Measurements from ENCODE around the gene SYNPR. TPM values are rescaled to one million over a fixed set of nuclear protein-coding genes. Genes with fewer than 3 reads are reported as not detected.

SYNPR gene
- total and polyA plus RNA-seq, 2 donors from 2014 or later = not detected

DNA sequence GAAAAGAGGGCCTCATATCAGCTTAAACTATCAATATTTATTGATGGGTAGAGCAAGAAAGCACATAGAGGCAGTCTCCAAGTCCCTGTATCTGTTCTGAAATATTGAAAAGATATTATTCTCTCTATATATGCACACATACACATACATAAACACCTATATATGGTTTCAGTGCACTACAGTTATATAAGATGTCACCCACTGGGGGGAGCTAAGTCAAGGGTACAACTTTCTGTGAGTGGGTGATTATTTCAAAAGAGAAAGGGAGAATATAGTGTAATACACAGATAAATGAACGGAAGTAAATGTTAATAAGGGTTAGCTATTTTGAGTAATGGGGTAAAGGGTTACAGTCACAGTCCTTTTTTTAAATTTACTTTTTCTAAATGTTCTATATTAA is 383.1 kb downstream of the SYNPR start:
- no peak overlapping the region for H3K27ac ChIP-seq (ENCODE audit: low read depth in 2 of 2, low read length in 2 of 2)
- no peaks in the 10 kb centered on the region for H3K27me3 ChIP-seq (ENCODE audit: control insufficient read depth, insufficient read depth, low read length)
- intact Hi-C loops (cut with DNase I) = no loop called here
- no peaks in the 10 kb centered on the region for H3K9me3 ChIP-seq (ENCODE audit: control insufficient read depth in 2 of 3, insufficient read depth in 1 of 3, low read length in 3 of 3)
- H3K9ac ChIP-seq (ENCODE audit: low read length in 3 of 3) = no peak overlapping the region
- DNase-seq (no peak), FAIRE-seq (no peak)
- H3K36me3 ChIP-seq (ENCODE audit: control insufficient read depth in 2 of 3, insufficient read depth in 3 of 3, low read length in 3 of 3) = no peaks in the 10 kb centered on the region
- TF ChIP-seq, protein P1, sequence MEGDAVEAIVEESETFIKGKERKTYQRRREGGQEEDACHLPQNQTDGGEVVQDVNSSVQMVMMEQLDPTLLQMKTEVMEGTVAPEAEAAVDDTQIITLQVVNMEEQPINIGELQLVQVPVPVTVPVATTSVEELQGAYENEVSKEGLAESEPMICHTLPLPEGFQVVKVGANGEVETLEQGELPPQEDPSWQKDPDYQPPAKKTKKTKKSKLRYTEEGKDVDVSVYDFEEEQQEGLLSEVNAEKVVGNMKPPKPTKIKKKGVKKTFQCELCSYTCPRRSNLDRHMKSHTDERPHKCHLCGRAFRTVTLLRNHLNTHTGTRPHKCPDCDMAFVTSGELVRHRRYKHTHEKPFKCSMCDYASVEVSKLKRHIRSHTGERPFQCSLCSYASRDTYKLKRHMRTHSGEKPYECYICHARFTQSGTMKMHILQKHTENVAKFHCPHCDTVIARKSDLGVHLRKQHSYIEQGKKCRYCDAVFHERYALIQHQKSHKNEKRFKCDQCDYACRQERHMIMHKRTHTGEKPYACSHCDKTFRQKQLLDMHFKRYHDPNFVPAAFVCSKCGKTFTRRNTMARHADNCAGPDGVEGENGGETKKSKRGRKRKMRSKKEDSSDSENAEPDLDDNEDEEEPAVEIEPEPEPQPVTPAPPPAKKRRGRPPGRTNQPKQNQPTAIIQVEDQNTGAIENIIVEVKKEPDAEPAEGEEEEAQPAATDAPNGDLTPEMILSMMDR (IDR thresholded peaks at IDR 0.05; ENCODE audit: borderline replicate concordance, extremely low read depth, insufficient read depth) = no peak
- H3K4me3 ChIP-seq (ENCODE audit: low read length in 3 of 3) = no peak overlapping the region
- no peaks in the 10 kb centered on the region for H3K4me1 ChIP-seq (ENCODE audit: control insufficient read depth in 2 of 3, insufficient read depth in 2 of 3, low read depth in 1 of 3, low read length in 3 of 3)

DNA sequence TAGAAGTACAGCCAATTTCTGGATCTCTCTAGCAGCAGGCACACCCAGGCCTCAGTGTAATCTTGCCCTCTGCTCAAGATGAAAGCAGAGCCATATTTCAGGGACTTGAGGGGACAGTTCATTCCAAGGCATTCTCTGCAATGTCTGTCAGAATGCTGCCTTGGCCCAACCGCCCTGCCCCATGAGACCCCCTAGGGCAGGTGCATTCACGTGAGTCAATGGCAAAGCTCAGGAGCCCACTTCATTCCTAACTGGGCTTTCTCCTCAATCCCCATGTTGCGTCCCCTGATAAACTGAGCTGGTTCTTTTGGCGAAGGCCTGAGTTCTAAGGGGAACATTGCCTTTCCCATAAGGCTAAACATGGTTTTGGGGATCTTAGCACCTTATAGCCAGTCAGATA is 383.9 kb downstream of the SYNPR start:
- intact Hi-C loops (cut with DNase I) = no loop called here
- H3K36me3 ChIP-seq (ENCODE audit: control insufficient read depth in 2 of 3, insufficient read depth in 3 of 3, low read length in 3 of 3) = no peaks in the 10 kb centered on the region
- H3K27me3 ChIP-seq (ENCODE audit: control insufficient read depth, insufficient read depth, low read length) = no peaks in the 10 kb centered on the region
- no peak overlapping the region for H3K9ac ChIP-seq (ENCODE audit: low read length in 3 of 3)
- H3K27ac ChIP-seq (ENCODE audit: low read depth in 2 of 2, low read length in 2 of 2) = no peak overlapping the region
- H3K4me1 ChIP-seq (ENCODE audit: control insufficient read depth in 2 of 3, insufficient read depth in 2 of 3, low read depth in 1 of 3, low read length in 3 of 3) = no peaks in the 10 kb centered on the region
- no peak for FAIRE-seq
- no peak for DNase-seq
- TF ChIP-seq, protein P1 (IDR thresholded peaks at IDR 0.05; ENCODE audit: borderline replicate concordance, extremely low read depth, insufficient read depth) = no peak
- H3K9me3 ChIP-seq (ENCODE audit: control insufficient read depth in 2 of 3, insufficient read depth in 1 of 3, low read length in 3 of 3) = no peaks in the 10 kb centered on the region
- no peak overlapping the region for H3K4me3 ChIP-seq (ENCODE audit: low read length in 3 of 3)

DNA sequence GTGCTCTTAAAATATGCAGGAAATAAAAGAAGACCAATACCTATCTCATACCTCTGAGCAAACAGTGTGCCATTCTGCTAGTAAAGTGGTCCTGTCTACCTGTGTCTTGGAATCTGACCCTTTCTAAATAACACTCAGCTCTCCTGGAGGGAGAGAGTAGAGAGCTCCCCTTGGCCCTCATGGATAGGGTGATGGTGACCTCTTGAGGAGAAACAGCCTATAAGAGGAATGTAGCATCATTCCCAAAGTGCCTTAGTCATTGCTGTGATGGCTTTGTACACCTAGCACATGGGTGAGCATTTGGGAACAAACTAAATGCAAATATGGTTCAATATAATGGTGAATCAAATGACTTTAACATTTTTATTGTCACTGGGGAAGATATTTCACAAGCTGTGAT is 384.4 kb downstream of the SYNPR start:
- Histone ChIP-seq H3K4me1 (ENCODE audit: control insufficient read depth in 2 of 3, insufficient read depth in 2 of 3, low read depth in 1 of 3, low read length in 3 of 3) (no peaks in the 10 kb centered on the region), H3K9me3 (ENCODE audit: control insufficient read depth in 2 of 3, insufficient read depth in 1 of 3, low read length in 3 of 3) (no peaks in the 10 kb centered on the region), H3K36me3 (ENCODE audit: control insufficient read depth in 2 of 3, insufficient read depth in 3 of 3, low read length in 3 of 3) (no peaks in the 10 kb centered on the region), H3K27ac (ENCODE audit: low read depth in 2 of 2, low read length in 2 of 2) (no peak overlapping the region), H3K9ac (ENCODE audit: low read length in 3 of 3) (no peak overlapping the region), H3K4me3 (ENCODE audit: low read length in 3 of 3) (no peak overlapping the region), H3K27me3 (ENCODE audit: control insufficient read depth, insufficient read depth, low read length) (no peaks in the 10 kb centered on the region)
- DNase-seq = no peak
- FAIRE-seq = no peak
- intact Hi-C loops (cut with DNase I) = no loop called here
- TF ChIP-seq, protein P1 (IDR thresholded peaks at IDR 0.05; ENCODE audit: borderline replicate concordance, extremely low read depth, insufficient read depth) = no peak

All from kidney (tissue), 14 donors.